Fibroblast of lung (primary cell): ENCODE results near the gene SPEM1. TPM values are rescaled to one million over a fixed set of nuclear protein-coding genes. Genes with fewer than 3 reads are reported as not detected.

Source experiments
- DNase-seq, 2 donors: peaks; one replicate each; pipeline versions ENCODE4 v3.0.0 to v3.0.0-alpha.2; 2010; ENCODE audit warnings: low read depth in 2 of 2
- H2AFZ ChIP-seq: 2 replicates; pipeline ENCODE4 v1.5.1; 2012; ENCODE audit warnings: low read length, control low read depth, inconsistent platforms
- H3K27ac ChIP-seq: 2 replicates; pipeline ENCODE4 v1.5.1; 2011; ENCODE audit warnings: low read length, control low read depth; ENCODE audit not compliant: insufficient read depth
- H3K27me3 ChIP-seq: 2 replicates; pipeline ENCODE4 v1.5.1; 2011; ENCODE audit warnings: mild to moderate bottlenecking, low read length; ENCODE audit not compliant: control insufficient read depth, insufficient read depth
- H3K36me3 ChIP-seq: 2 replicates; pipeline ENCODE4 v1.5.1; 2011; ENCODE audit warnings: low read length; ENCODE audit not compliant: control insufficient read depth, insufficient read depth
- H3K4me1 ChIP-seq: 2 replicates; pipeline ENCODE4 v1.5.1; 2011; ENCODE audit warnings: low read length; ENCODE audit not compliant: control insufficient read depth, insufficient read depth; ENCODE audit errors: extremely low read depth
- H3K4me2 ChIP-seq: 2 replicates; pipeline ENCODE4 v1.5.1; 2011; ENCODE audit warnings: low read length, control low read depth; ENCODE audit not compliant: insufficient read depth; ENCODE audit errors: extremely low read depth
- H3K4me3 ChIP-seq, 4 experiments: fragments of 200-600 bp in 1 of 4; sonication (generic) in 1 of 4; replicated peaks in 1 of 4; 2 replicates each; pipeline ENCODE4 v1.5.1; 2011 to 2016; ENCODE audit warnings: low read length in 4 of 4, low read depth in 3 of 4, mild to moderate bottlenecking in 3 of 4, control low read depth in 2 of 4, inconsistent platforms in 1 of 4, mixed read lengths in 1 of 4; ENCODE audit not compliant: insufficient read depth in 1 of 4; ENCODE audit errors: control extremely low read depth in 1 of 4
- H3K79me2 ChIP-seq: 2 replicates; pipeline ENCODE4 v1.5.1; 2012; ENCODE audit warnings: mild to moderate bottlenecking, low read length, inconsistent platforms; ENCODE audit not compliant: control insufficient read depth, insufficient read depth
- H3K9ac ChIP-seq: 2 replicates; pipeline ENCODE4 v1.5.1; 2011; ENCODE audit warnings: mild to moderate bottlenecking, low read length, control low read depth; ENCODE audit not compliant: insufficient read depth
- H3K9me3 ChIP-seq: 2 replicates; pipeline ENCODE4 v1.5.1; 2012; ENCODE audit warnings: low read depth, low read length; ENCODE audit not compliant: control insufficient read depth, insufficient read depth
- H4K20me1 ChIP-seq: 2 replicates; pipeline ENCODE4 v1.5.1; 2011; ENCODE audit warnings: low read length; ENCODE audit not compliant: control insufficient read depth, insufficient read depth; ENCODE audit errors: extremely low read depth
- EZH2 ChIP-seq: IDR thresholded peaks from 2 replicates; pipeline ENCODE4 v1.5.1; 2012; ENCODE audit warnings: low read length, control low read depth, mild to moderate bottlenecking; ENCODE audit errors: missing control alignments
- polyA plus RNA-seq, 2 donors: library from polyadenylated mRNA; depleted of rRNA in 1 of 2; stranded (reverse) in 1 of 2; unstranded in 1 of 2; fragments of >200 nt; gene quantifications; 2 replicates each; pipeline ENCODE4 v1.2.1, GENCODE V29; 2011 to 2012; ENCODE audit warnings: missing spikeins in 1 of 2
- total RNA-seq: library from RNA; depleted of rRNA; stranded (reverse); fragments of >200 nt; gene quantifications from 2 replicates; pipeline ENCODE4 v1.2.1, GENCODE V29; 2014
- TF ChIP-seq, protein P1 (sequence below), 2 donors: IDR thresholded peaks in 1 of 2; conservative IDR thresholded peaks in 1 of 2; 1 replicate in 1 of 2; 2 replicates in 1 of 2; pipeline ENCODE4 v1.5.1; 2011 to 2012; ENCODE audit warnings: low read length in 2 of 2, control low read depth in 1 of 2, inconsistent platforms in 1 of 2, low read depth in 1 of 2, mild to moderate bottlenecking in 1 of 2

The SPEM1 gene
- total and polyA plus RNA-seq, 2 donors (not counting 1 experiment from before 2014, with no cell fraction given): not detected

DNA sequence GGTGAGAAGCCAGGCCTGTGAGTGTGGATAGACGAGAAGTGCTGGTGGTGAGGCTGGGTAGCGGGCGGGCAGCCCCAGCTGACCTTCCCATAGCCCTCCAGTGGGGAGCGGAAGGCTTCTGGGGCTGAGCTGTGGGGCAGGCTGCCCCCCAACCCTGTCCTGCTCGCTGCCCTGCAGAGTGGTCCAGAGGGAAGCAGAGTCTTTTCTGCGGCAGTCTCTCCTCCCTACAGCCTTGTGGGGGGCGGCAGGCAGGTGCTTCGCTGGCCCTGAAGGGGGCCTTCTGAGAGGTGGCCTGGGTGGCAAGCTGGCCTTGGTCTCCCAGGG, 8.7 kb upstream of the SPEM1 start:
- H3K9ac ChIP-seq: no peak overlapping the region
- TF ChIP-seq EZH2: no peak
- TF ChIP-seq, protein P1, sequence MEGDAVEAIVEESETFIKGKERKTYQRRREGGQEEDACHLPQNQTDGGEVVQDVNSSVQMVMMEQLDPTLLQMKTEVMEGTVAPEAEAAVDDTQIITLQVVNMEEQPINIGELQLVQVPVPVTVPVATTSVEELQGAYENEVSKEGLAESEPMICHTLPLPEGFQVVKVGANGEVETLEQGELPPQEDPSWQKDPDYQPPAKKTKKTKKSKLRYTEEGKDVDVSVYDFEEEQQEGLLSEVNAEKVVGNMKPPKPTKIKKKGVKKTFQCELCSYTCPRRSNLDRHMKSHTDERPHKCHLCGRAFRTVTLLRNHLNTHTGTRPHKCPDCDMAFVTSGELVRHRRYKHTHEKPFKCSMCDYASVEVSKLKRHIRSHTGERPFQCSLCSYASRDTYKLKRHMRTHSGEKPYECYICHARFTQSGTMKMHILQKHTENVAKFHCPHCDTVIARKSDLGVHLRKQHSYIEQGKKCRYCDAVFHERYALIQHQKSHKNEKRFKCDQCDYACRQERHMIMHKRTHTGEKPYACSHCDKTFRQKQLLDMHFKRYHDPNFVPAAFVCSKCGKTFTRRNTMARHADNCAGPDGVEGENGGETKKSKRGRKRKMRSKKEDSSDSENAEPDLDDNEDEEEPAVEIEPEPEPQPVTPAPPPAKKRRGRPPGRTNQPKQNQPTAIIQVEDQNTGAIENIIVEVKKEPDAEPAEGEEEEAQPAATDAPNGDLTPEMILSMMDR (conservative IDR thresholded peaks at IDR 0.05 in 1 of 2, IDR thresholded peaks at IDR 0.05 in 1 of 2; ENCODE audit: low read depth in 1 of 2, low read length in 2 of 2): no peak
- H4K20me1 ChIP-seq: no peaks in the 10 kb centered on the region
- H3K79me2 ChIP-seq: no peaks in the 10 kb centered on the region
- H3K4me2 ChIP-seq: no peak overlapping the region
- no peak for DNase-seq
- peaks cover 7% of the 10 kb centered on the region for H3K4me1 ChIP-seq
- H2AFZ ChIP-seq: no peak overlapping the region
- no peaks in the 10 kb centered on the region for H3K9me3 ChIP-seq
- no peaks in the 10 kb centered on the region for H3K27me3 ChIP-seq
- peaks cover 15% of the 10 kb centered on the region for H3K36me3 ChIP-seq
- H3K4me3 ChIP-seq: no peak overlapping the region
- H3K27ac ChIP-seq: no peak overlapping the region

DNA sequence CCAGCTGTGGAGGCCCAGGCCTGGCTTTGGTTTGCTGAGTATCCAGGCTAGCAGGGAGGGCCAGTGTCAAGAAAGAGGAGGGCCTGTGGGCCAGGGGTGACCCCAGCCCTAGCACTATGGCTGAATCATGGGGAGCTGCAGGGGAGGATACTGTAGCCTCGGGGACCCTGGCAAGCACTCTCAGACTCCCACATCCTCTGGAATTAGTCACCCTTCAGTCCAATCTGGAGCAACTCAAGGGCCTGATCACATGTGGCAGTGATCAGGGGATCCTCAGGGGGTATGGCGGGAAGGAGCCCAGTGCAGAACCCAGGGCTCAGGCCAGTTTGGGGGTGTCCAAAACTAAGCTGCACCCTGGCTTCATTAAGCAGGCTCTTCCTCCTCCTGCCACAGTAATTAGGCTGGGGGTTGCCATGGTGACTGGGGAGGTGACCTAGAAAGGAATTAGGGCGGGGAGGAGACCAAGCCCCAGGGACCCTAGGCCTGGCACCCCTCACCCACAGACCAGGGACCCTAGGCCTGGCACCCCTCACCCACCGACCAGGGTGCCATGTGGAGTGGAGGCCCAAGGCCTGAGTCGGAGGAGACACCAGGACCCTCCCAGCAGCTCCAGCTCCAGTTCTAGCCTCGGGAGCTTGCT, 6.7 kb upstream of the SPEM1 start:
- Histone ChIP-seq H3K9me3 (no peaks in the 10 kb centered on the region), H2AFZ (no peak overlapping the region), H3K27ac (peak overlapping the region; percentile 20), H3K36me3 (peaks cover 17% of the 10 kb centered on the region), H3K4me1 (peaks cover 7% of the 10 kb centered on the region), H3K27me3 (no peaks in the 10 kb centered on the region), H3K9ac (no peak overlapping the region), H4K20me1 (no peaks in the 10 kb centered on the region), H3K4me2 (peak overlapping the region; percentile 13), H3K79me2 (no peaks in the 10 kb centered on the region), H3K4me3 (no peak overlapping the region)
- TF ChIP-seq EZH2: no peak
- TF ChIP-seq, protein P1 (conservative IDR thresholded peaks at IDR 0.05 in 1 of 2, IDR thresholded peaks at IDR 0.05 in 1 of 2; ENCODE audit: low read depth in 1 of 2, low read length in 2 of 2): no peak
- DNase-seq: peak in 1 of 2 donors; percentile 48

DNA sequence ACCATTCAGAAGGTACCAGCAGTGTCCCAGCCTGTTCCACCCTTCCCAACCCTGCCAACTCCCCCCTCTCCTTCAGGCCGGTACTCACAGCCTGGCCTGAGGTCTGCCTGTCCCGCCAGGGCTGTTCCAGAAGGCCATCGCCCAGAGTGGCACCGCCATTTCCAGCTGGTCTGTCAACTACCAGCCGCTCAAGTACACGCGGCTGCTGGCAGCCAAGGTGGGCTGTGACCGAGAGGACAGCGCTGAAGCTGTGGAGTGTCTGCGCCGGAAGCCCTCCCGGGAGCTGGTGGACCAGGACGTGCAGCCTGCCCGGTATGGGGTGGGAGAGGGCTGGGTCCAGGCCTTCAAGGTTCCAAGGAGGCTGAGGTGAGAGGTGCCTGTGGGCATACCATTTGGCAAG, 5.3 kb upstream of the SPEM1 start:
- Histone ChIP-seq H3K9ac (no peak overlapping the region), H3K79me2 (no peaks in the 10 kb centered on the region), H3K4me1 (peaks cover 7% of the 10 kb centered on the region), H2AFZ (no peak overlapping the region), H4K20me1 (no peaks in the 10 kb centered on the region), H3K4me3 (no peak overlapping the region), H3K36me3 (peaks cover 11% of the 10 kb centered on the region), H3K27me3 (no peaks in the 10 kb centered on the region), H3K9me3 (no peaks in the 10 kb centered on the region), H3K27ac (no peak overlapping the region), H3K4me2 (no peak overlapping the region)
- DNase-seq: no peak
- no peak for TF ChIP-seq EZH2
- TF ChIP-seq, protein P1 (conservative IDR thresholded peaks at IDR 0.05 in 1 of 2, IDR thresholded peaks at IDR 0.05 in 1 of 2; ENCODE audit: low read depth in 1 of 2, low read length in 2 of 2): no peak
